ENCODE measurements around the gene RAB6A.
"Not testable (repeated sequence)": the region's sequence is repeated elsewhere in the genome, so short reads cannot be mapped to it uniquely, and the experiment has no call there.

RAB6A gene

DNA sequence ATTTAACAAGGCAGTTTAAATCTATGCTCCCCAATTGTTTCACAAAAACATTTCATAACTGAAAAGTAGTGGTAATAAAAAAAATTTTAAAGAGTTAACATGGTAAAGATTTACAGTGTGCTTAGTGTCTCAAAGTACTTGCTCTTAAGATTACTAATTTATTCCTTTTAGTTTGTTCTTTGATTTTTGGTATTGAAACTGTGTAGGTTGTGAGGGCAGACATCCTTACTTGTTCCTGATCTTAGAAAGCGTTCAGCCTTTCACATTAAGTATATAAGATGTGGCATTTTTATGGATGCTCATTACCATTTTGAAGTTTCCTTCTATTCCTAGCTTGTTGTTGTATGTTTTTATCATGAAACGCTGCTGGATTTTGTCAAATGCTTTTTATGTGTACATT is 32.9 kb downstream of the RAB6A start:
- DNase-seq, result no peak

DNA sequence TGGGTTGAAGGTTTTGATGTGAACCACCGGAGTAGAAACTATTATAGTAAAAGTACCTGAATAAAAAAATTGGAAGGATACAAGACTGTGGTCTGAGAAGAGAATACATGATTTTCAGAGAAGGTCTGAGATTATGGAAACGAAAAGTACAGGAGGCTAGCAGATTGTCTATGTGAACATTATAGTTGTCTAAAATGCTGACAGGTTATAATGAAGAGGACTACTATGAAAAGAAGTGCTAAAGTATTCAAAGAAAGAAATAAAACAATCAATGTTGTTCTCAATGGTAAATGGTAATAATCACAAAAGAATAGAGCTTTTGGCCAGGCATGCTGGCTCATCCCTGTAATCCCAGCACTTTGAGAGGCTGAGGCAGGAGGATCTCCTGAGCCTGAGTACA is 34.0 kb downstream of the RAB6A start:
- no peak for DNase-seq

DNA sequence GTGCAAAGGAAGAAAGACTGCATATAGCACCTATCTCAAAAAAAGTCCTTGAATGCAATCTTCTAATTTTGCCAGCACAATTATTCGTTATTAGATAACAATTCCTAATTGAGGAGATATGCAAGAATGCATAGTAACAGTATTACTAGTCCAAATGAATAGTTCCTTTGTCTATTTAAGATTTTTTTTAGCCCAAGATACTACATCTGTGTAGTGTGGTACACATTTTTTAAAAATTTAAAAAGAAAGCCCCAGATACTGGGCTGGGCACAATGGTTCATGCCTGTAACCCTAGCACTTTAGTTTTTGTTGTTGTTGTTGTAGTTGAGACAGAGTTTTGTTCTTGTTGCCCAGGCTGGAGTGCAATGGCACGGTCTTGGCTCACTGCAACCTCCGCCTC is 43.7 kb downstream of the RAB6A start:
- no peak for DNase-seq

DNA sequence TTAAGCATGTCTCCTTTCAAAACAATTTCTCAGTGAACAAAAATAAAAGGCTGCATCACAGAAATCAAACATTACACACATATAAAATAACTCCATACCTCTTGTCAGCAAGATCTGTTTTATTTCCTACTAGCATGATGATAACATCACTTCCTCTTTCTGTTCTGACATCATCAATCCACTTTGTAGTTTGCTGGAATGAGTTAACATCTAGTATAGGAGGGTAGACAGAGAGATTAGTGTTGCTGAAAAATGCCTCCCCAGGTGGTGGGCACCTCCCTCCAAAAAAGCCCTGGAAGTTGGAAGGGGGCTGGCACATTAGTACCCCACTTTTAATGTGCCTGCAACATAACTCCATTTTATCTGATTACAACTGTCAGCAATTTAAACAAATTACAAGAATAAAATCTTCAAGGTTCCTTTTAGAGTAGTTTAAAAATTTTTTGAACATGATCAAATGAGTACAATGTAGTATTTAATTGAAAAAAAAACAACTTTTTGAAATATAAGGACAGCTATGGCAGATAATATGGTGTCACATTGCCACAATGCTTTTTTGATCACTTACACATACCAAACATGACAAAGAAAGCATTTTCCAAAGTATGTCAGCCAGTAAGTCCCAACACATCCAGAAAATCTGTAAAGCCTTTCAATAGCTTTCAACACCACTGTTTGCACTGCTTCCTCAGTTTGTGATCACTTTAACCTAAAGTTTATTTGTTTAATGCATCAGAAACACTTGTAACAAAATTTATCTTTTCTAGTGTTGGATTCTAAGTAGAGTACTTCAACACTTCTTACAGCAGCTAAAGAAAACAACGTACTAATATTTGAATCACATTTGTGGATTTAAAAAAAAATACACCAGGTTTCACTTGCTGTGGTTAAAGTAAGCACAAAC is 44.5 kb downstream of the RAB6A start:
- no peak for DNase-seq

DNA sequence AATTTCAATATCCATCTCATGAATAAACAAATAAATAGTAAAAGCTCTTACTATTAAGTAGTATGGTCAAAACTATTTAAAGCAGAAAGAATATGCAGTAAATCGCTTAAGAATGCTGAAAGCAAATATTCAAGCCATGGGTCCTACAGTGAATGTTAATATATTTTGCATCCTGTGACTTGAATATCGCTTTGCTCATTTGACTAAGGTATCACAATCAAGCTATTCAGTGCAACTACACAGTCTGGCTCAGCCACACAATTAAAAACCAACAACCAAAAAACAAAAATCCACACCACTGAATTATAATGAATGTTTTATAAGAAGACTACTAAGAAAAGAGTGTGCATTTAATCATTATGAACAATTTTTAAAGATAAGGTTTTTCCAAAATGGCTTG is 45.3 kb downstream of the RAB6A start:
- DNase-seq, result peak in 1 of 58 donors; percentile 22

DNA sequence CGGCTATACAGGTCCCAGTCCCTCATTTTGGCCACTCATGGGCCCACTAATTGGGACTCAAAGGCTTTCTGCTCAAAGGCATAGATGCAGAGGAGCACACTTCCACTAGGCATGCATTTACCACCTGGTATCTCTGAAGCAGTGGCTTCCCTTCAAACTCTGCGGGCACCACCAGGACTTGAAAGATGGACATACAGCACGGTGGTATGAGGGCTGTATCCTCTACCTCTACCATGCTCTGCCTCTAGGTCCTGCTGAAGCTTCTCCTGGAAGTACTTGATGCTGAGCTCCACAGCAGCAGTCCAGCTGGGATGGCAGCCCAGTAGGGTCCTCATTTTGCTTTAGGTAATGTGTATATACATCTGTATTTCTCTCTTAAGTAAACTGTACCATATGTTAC is 49.9 kb downstream of the RAB6A start:
- DNase-seq, result no peak

DNA sequence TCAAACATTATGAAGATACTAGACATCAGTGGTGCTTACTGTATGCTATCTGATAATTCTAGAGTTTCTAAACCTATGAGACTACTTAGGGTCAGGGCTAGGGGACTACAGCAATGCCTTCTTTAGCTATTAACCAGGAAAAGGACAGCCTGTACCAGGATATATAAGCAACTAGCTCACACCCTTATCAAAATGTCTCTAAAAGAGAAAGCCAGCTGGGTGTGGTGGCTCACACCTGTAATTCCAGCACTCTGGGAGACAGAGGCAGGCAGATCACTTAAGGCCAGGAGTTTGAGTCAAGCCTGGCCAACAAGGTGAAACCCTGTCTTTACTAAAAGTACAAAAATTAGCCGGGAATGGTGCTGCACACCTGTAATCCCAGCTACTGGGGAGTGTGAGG is 55.8 kb downstream of the RAB6A start:
- DNase-seq, result no peak

DNA sequence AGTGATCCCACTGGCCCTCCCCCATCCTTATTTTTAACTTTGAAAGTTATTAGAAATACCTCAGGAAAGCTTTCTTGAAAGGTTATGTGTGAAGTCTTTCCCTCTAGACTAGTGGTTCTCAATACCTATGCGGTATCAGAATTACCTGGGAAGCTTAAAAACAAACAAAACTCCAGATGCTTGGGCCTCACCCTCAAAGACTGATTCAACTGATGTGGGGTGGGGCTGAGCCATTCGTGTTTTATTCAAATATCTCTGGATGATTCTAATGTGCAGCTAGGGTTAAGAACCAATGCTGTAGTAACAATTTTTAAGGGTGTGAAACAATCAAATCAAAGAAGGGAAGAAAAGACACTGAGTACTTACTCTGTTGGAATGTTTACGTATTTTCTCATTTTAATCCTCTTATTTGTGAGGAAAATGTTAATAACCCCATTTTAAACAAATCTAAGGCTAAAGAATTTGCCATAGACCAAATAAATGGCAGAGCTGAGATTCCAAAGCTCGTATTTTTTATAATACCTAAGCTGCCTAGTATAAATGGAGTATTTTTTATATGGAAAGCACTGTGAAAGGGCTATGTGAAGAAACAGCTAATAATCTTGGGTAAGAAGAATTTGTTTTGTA is 66.9 kb downstream of the RAB6A start:
- no peak for DNase-seq

DNA sequence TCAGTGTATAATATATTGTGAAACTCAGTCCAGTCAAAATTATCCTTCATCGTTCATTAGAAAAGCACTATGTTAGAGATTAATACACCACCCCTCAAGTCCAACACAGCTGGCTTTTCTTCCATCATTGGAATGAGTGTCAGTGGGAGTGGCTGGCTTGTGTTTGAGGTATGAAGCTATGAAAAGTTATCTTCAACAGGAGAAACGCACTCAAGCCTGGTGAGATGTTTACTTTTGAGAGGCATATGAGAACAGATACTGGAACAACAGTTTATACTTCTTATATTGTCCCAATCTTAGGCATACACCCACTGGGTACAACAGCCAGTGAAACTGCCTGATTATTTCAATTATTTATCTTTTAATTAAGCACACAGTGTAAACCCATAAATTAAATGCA is 80.2 kb downstream of the RAB6A start:
- DNase-seq, result no peak

DNA sequence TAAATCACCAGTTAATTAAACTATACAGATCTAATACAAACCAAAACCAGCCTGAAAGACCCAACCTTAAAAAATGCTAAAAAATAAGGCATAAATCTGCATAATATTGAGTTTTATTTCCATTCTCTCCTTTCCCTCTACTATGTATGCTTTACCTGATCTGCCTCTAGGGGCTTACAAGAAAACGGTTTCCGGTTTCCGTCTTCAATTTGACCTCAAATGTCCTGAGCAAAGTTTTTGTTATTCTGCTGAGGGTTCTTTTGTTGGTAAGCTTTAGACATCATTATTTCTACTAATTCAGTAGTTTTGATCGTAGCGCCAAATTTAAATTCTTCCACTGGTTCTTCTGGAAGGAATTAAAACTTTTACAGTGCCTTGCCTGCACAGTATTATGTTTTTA is 84.3 kb downstream of the RAB6A start:
- not testable (repeated sequence) for DNase-seq

DNA sequence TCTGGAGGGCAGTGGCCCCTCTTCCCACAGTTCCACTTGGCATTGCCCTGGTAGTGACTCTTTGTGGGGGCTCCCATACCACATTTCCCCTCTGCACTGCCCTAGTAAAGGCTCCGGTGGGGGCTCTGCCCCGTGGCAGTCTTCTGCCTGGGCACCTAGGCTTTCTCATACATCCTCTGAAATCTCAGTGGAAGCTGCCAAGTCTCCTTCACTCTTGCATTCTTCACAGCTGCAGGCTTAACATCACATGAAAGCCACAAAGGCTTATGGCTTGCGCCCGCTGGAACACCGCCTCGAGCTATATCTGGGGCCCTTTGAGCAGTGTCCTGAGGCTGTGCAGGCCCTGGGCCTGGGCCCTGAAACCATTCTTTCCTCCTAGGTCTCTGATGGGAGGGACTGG is 89.2 kb downstream of the RAB6A start:
- DNase-seq, result no peak

DNA sequence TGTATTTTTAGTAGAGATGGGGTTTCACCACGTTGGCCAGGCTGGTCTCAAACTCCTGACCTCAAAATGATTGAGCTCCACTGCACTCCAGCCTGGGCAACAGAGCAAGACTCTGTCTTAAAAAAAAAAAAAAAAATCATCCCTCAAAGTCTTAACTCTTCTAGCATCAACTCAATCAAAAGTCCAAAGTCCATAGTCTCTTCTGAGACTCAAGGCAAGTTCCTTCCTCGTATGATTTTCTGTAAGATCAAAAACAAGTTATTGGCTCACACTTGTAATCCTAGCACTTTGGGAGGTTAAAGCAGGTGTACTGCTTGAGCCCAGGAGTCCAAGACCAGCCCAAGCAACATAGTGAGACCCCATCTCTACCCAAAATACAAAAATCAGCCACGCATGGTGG is 90.1 kb downstream of the RAB6A start:
- no peak for DNase-seq

DNA sequence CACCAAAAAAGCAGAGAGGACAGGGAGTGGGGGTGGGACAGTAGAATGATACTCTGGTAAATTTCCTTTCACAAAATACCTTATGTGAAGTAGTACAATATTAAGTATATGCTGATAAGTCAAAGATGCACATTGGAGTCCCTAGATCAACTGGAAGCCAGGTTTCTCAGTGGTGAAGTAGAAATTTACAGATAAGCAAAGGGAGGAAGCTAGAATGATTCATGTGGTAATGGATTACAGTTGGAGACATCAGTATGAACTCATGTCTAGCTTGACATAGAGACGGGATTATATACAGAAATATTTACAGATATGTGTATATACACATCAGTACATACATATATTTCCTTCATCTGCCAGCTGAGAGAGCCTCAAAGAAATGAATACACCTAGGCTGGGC is 93.0 kb downstream of the RAB6A start:
- no peak for DNase-seq

DNA sequence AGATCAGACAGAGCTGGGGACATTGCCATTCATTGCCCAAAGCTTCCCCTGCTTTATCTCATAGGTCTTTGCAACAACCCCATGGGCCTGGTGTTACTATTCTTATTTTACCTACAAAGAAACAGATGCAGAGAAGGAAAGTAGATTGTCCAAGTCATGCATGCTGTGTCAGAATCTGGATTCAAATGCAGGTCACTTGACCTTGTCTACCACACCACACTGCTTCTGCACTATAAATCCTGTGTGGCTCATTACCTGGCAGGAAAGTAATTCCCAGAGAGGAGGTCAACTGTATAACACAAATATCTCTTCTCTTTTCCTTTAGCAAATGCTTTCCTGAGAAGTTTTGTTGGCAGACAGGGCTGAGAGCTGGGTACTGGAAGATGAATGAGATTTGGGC is 96.0 kb downstream of the RAB6A start:
- DNase-seq, result no peak

DNA sequence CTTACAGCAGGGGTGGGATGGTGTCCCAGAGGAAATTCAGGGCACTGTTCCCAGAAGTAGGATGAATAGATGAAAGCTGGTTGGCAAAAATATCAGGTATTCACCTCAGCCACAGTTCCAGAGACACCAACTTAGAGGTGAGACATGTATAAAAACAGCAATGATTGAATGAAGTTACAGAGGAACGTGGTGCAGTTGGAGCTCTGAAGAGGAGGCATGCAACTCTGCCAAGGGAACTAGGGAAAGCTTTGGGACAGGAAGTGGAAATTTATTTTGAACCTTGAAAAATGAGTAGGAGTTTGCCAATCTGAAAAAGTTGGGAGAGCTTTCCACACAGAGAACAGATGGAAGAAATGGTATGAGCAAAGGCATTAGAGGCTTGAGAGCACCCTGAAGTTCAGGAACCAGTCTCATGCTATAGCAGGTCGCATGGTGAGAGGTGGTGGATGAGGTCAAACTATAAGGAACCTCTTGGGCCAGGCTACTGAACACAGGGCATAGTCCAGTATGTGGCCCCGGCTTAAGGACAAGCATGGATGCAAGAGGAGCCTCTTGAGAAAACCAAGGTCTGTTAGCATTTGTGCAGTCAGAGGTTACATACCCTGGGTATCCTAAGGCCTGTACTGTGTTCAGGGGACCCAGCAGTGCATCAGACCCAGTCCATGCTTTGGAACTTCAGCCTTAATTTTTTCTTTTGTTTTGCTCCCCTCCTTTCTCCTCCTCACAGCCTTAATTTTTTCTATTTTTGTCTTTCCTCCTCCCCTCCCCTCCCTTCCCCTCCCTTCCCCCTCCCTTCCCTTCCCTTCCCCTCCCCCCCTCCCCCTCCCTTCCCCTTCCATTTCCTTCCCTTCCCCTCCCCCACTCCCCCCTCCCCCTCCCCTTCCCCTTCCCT is 97.0 kb downstream of the RAB6A start:
- peak in 1 of 58 donors; percentile 24 for DNase-seq

DNA sequence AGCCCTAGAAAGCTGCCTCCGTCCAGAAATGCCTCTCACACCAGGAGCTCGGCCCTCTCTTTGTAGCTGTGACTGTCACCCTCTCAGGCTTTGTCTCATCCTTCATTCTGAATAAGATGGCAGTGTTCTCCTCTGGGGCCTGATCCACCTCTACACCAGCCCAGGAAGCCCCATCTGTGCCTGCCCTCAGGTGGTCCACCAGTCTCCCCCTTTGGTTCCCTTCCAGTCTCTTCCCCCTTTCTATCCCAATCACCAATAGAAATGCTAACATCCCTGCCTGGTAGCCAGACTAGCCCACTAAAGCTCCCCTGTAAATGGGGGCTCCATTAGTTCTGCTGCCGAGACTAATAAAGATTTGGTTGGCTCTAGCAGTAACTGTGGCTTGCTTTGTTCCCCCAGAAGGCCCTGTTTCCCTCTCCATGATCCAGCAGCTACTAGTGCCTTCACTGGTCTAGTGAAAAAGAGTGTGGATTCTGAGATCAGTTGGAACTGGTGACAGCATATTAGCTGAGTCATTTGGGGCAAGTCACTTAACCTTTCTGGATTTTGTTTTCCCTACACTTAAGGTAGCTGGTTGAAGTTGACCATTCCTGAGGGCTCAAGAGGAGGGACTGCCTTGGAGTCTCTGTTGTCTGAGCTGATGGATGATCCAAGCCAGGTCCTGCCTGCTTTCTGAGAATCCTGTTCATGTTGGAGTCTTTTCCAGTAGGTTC is 98.3 kb downstream of the RAB6A start:
- DNase-seq, result no peak

DNA sequence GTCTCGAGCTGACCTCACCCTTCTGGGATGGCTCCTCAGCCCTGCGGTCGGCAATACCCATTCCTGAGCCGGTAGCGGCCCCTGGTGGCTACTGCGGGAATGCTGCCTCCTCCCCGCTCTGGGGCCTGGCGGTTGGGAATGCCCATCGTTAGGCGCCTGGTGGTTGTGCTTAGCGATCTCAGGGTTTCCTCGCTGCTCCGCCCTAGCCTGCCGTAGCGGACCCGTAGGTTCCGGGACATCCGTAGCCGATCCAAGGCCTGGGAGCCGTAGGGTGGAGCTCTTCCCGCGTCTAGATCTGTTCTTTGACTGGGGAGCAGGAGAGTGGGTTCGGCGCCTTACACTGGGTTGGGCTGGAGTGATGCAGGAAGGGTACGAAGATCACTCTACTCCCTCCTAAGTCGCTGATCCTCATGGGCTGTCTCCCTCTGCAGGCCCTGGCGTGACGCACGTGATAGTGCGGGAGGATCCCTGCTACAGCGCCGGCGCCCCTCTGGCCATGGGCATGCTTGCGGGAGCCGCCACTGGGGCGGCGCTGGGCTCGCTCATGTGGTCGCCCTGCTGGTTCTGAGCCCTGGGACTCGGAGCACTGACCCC is 99.7 kb downstream of the RAB6A start:
- peak in 57 of 58 donors; percentile 25 to 94 (median 82) for DNase-seq

DNA sequence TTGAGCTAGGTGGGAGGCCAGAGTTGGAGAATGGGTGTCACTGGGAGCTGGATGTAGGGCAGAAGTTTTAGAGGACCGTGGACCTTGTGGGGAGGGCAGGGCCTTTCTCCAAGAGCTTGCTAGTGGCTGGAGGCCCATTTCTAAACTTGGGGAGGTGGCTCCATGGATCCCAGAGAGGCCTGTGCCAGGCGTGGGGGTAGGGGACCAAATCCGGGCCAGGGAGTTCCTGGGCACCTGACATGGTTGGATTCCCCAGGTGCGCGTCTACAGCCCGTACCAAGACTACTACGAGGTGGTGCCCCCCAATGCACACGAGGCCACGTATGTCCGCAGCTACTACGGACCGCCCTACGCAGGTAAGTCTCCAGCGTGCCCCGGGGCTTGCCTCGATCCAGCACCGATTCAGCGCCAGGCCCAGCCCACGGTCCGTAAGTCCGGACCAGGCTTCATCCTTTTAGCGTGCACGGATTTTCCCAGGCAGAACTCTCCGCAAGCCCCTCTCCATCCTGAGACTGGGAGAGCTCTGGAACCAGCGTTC is 100.3 kb downstream of the RAB6A start:
- no peak for DNase-seq

DNA sequence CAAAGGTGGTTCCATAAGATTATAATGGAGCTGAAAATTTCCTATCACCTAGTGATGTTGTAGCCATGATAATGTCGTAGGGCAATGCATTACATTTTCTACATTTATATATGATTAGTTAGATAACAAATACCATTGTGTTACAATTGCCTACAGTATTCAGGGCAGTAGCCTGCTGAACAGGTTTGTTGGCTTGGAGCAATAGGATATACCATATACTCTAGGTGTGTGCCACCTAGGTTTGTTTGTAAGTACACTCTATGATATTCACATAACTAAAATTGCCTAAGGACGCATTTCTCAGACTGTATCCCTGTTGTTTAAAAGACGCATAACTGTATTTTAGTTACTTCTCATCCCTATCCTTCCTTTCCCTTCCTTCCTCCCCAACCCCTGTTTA is 100.9 kb downstream of the RAB6A start:
- no peak for DNase-seq

DNA sequence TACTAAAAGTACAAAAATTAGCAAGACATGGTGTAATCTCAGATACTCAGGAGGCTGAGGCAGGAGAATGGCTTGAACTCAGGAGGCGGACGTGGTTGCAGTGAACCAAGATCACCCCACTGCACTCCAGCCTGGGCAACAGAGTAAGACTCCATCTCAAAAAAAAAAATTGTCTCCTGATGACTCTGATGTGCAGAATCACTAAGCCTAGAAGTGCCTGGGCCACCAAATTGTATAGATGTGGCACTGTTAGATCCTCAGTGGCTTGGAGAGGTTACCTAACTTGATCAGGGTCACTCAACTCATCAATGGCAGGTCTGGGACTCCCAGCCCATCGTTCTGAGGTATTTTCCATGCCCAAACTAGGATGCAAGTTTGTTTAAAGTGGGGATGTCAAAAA is 103.9 kb downstream of the RAB6A start:
- DNase-seq, result no peak

DNA sequence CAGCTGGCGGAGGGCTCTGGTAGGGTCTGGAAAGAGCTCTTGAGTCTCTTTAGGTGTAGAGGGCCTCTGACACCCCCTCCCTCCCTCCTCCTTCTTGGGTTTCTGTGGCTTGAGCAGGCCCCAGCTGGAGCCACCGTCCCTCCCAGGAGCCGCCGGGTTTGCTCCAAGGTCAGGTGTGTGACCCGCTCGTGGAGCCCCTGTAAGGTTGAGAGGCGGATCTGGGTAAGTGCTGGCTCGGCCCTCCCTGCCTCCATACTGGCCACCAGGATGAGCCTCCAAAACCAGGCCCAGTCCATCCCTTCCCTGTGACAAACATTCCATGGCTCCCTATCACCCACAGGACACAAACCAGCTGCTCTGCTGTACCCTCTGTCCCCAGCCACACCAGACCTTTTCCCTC is 105.2 kb downstream of the RAB6A start:
- DNase-seq, result no peak
